ENCODE results near the gene P2RY2.

- TF ChIP-seq CTCF (IDR thresholded peaks at IDR 0.05; ENCODE audit: low read depth, low read length) (no peak), EZH2phosphoT487 (IDR thresholded peaks at IDR 0.05; ENCODE audit: low read depth) (no peak)
Measured at GRCh38 chr11:73194034-73194507, 24.0 kb upstream of the P2RY2 start.
